Mucosa of gallbladder (tissue), 1 donor: ENCODE data around the gene ITFG1. TPM values are rescaled to one million over a fixed set of nuclear protein-coding genes. Genes with fewer than 3 reads are reported as not detected.

Experiments used
- total RNA-seq: library from RNA; stranded (reverse); gene quantifications from one replicate; pipeline ENCODE4 v1.2.1, GENCODE V29; 2021
- donor health status: DM: no; HTN: no; CAD: no.

The ITFG1 gene
- total RNA-seq, 1 donor from 2014 or later: 68.7 TPM

Other genes starting within 250 kb of the ITFG1 start
- 82.6 TPM for gene PHKB, start 268 bp upstream of the ITFG1 start, total RNA-seq